AG08396 (cell line): ENCODE measurements around the gene ZNF154.
A peak's percentile ranks its signal among the peaks of the same experiment; 100 is the strongest.

Source experiments
- DNase-seq: peaks from one replicate; pipeline ENCODE4 v3.0.0; 2012; ENCODE audit warnings: low spot score, mixed read lengths

The ZNF154 gene

DNA sequence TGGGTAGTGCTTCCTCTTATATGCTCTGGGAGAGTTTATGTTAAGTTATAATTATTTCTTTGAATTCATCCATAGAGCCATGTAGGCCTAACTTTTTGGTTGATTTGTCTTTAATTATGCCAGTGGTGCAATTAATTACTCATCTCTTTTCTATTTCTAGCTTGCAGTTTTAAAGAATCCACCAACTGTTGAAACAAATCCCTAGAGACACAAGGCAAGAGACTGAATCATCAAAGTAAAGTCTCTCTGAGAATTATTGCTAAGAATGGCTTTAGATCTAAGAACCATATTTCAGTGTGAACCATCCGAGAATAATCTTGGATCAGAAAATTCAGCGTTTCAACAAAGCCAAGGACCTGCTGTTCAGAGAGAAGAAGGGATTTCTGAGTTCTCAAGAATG lies 33.1 kb downstream of the ZNF154 start:
- DNase-seq: no peak

GRCh38 chr19:57672466-57672865 lies 36.5 kb downstream of the ZNF154 start:
- no peak for DNase-seq

DNA sequence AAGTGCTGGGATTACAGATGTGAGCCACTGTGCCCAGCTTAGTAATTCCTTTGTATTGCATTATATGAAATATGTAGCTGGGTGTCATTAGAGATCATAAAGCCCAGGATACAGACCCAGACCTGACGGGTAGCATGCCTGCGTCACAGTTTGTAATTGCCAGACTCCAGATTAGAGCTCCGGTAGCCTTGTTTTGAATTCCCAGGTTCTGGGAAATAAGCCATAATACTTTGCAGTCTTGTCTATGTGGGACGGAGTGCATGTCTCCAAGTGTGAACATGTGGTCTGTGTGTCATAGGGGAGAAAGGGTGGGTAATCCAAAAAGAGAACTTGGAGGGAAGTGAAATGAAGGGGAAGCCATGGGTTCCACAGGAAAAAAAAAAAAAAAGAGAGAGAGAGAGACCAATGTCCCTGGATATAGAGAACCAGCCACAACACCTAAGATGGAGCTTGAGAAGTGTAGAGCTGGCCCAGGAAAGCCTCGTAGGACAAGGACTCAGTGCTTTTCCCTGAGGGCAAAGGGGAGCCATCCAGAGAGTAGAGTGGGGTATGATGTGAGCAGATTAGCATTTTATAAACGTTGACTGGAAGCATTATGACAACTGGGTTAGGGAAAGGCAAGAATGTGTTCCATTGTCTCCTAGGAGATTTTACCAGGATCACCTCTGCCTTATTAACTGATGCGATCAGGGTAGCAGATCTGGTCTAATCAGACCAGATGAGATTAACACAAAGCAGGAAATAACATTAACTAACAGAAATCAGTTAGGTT lies 37.7 kb downstream of the ZNF154 start:
- no peak for DNase-seq

GRCh38 chr19:57668635-57669034 lies 40.4 kb downstream of the ZNF154 start, which contains the start of gene ZSCAN4:
ZSCAN4 (plus strand) TSS chr19:57668935; CDS start chr19:57676146, 7,211 bp downstream.
- no peak for DNase-seq

DNA sequence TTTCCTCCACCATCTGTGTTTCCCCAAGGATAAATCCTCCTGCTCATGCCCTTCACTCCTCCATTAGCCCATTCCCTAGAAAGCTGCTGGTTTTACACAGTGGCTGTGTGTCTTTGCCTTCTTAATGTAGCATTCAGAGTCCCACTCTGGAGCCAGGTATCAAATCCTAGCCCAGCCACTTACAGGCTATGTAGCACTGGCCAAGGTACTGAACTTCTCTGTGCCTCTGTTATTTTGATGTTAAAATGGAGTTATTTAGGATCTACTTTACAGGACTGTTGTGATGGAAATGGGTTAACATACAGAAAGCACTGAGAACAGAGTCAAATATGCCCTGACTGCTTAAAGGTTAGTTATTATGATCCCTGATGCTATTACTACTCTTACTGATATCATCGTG lies 41.8 kb downstream of the ZNF154 start:
- no peak for DNase-seq

- no peak for DNase-seq
Measured at GRCh38 chr19:57665261-57665806, 43.7 kb downstream of the ZNF154 start.

- DNase-seq: peak; percentile 73
Measured at GRCh38 chr19:57664269-57665127, 44.5 kb downstream of the ZNF154 start.

- no peak for DNase-seq
Measured at GRCh38 chr19:57656346-57656745, 52.7 kb downstream of the ZNF154 start.

DNA sequence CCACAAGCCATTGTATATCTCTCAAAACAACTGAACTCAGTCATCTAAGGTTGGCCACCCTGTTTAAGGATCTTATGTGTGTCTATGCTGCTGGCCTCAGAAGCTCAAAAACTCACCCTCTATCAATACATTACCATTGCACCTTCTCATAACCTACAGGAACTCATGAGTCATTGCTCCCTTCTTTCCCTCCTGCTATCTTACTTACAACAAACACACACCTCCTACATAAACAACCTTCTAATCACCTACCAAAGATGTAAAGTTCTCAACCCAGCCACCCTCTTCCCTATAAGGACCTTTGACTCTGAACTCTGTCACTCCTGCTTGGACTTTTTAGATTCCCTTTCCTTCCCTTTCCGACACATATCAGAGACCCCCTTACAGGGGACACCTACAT lies 53.6 kb downstream of the ZNF154 start:
- DNase-seq: no peak

- DNase-seq: no peak
Measured at GRCh38 chr19:57653689-57654088, 55.3 kb downstream of the ZNF154 start.

GRCh38 chr19:57651654-57651996 lies 57.4 kb downstream of the ZNF154 start:
- no peak for DNase-seq

- DNase-seq: no peak
Measured at GRCh38 chr19:57648331-57649003, 60.5 kb downstream of the ZNF154 start.
